Keratinocyte (primary cell): ENCODE data around the gene IREB2. TPM values are rescaled to one million over a fixed set of nuclear protein-coding genes. Genes with fewer than 3 reads are reported as not detected.
A peak's percentile ranks its signal among the peaks of the same experiment; 100 is the strongest.
"Not testable (repeated sequence)": the region's sequence is repeated elsewhere in the genome, so short reads cannot be mapped to it uniquely, and the experiment has no call there.

Experiments
- DNase-seq: peaks from one replicate; pipeline ENCODE4 v3.0.0-alpha.2; 2011; ENCODE audit warnings: low read depth, missing footprints, low spot score
- FAIRE-seq: peaks from 2 replicates; lab custom pipeline; 2011; peaks lifted over from hg19 to GRCh38; lab: Jason Lieb, UNC
- H2AFZ ChIP-seq: 2 replicates; pipeline ENCODE4 v1.6.0; 2012; ENCODE audit warnings: low read length, control low read depth, inconsistent platforms; ENCODE audit not compliant: control insufficient read depth
- H3K27ac ChIP-seq: 2 replicates; pipeline ENCODE4 v1.5.1; 2011; ENCODE audit warnings: low read length; ENCODE audit not compliant: control insufficient read depth, insufficient read depth
- H3K27me3 ChIP-seq: 3 replicates; pipeline ENCODE4 v1.6.0; 2011; ENCODE audit warnings: low read length; ENCODE audit not compliant: control insufficient read depth, insufficient read depth; ENCODE audit errors: extremely low read depth
- H3K36me3 ChIP-seq, 2 experiments: 2 replicates in 1 of 2; 3 replicates in 1 of 2; pipeline ENCODE4 v1.5.1; 2011; ENCODE audit warnings: low read length in 2 of 2, mild to moderate bottlenecking in 1 of 2; ENCODE audit not compliant: control insufficient read depth in 2 of 2, insufficient read depth in 2 of 2; ENCODE audit errors: extremely low read depth in 1 of 2
- H3K4me1 ChIP-seq: 3 replicates; pipeline ENCODE4 v1.5.1; 2011; ENCODE audit warnings: low read length; ENCODE audit not compliant: control insufficient read depth, insufficient read depth; ENCODE audit errors: extremely low read depth
- H3K4me2 ChIP-seq: 3 replicates; pipeline ENCODE4 v1.6.0; 2011; ENCODE audit warnings: low read depth, low read length; ENCODE audit not compliant: control insufficient read depth, insufficient read depth; ENCODE audit errors: extremely low read depth
- H3K4me3 ChIP-seq, 3 experiments: fragments of 200-600 bp in 1 of 3; sonication (generic) in 1 of 3; 2 replicates in 2 of 3; 3 replicates in 1 of 3; pipeline ENCODE4 v1.5.1; 2011 to 2016; ENCODE audit warnings: low read length in 3 of 3, mild to moderate bottlenecking in 3 of 3, control low read depth in 2 of 3, inconsistent platforms in 1 of 3, low read depth in 1 of 3, mixed read lengths in 1 of 3, mixed run types in 1 of 3, moderate library complexity in 1 of 3; ENCODE audit not compliant: control insufficient read depth in 2 of 3, insufficient read depth in 2 of 3; ENCODE audit errors: extremely low read depth in 1 of 3
- H3K79me2 ChIP-seq: 2 replicates; pipeline ENCODE4 v1.6.0; 2012; ENCODE audit warnings: low read length; ENCODE audit not compliant: control insufficient read depth, insufficient read depth
- H3K9ac ChIP-seq: 3 replicates; pipeline ENCODE4 v1.6.0; 2011; ENCODE audit warnings: low read length; ENCODE audit not compliant: control insufficient read depth, insufficient read depth; ENCODE audit errors: extremely low read depth
- H3K9me1 ChIP-seq: 3 replicates; pipeline ENCODE4 v1.6.0; 2011; ENCODE audit warnings: low read length; ENCODE audit not compliant: control insufficient read depth, insufficient read depth; ENCODE audit errors: extremely low read depth
- H3K9me3 ChIP-seq: 2 replicates; pipeline ENCODE4 v1.5.1; 2012; ENCODE audit warnings: low read depth, low read length; ENCODE audit not compliant: control insufficient read depth
- H4K20me1 ChIP-seq: 3 replicates; pipeline ENCODE4 v1.6.0; 2011; ENCODE audit warnings: low read length; ENCODE audit not compliant: control insufficient read depth, insufficient read depth; ENCODE audit errors: extremely low read depth
- CTCF ChIP-seq, 3 experiments: IDR thresholded peaks in 1 of 3; conservative IDR thresholded peaks in 1 of 3; optimal IDR thresholded peaks in 1 of 3; 2 replicates in 2 of 3; 3 replicates in 1 of 3; pipeline versions ENCODE3 to v1.5.1; 2011; ENCODE audit warnings: low read length in 3 of 3, mild to moderate bottlenecking in 3 of 3, moderate library complexity in 2 of 3, control low read depth in 1 of 3, inconsistent platforms in 1 of 3; ENCODE audit not compliant: insufficient read depth in 2 of 3; ENCODE audit errors: extremely low read depth in 1 of 3
- EZH2 ChIP-seq: IDR thresholded peaks from one replicate; pipeline ENCODE4 v1.6.1; 2012; ENCODE audit warnings: inconsistent platforms, mild to moderate bottlenecking, low read length, moderate library complexity
- dilution Hi-C: fragments of 300-500 bp; cut with MboI; formaldehyde crosslinking; loops from one replicate; pipeline ENCODE4 v1.7.0; 2020; ENCODE audit warnings: low sequenced_read_pairs; ENCODE audit not compliant: extremely low pct_ligation_motif_present
- polyA plus RNA-seq, 5 experiments: library from polyadenylated mRNA; depleted of rRNA in 3 of 5; stranded (reverse) in 3 of 5; stranded (forward) in 1 of 5; unstranded in 1 of 5; fragments of >200 nt; gene quantifications; 1 replicate in 1 of 5; 2 replicates in 3 of 5; 3 replicates in 1 of 5; pipeline versions ENCODE4 v1.2.1 to v1.2.3, GENCODE V29; 2011 to 2012; ENCODE audit warnings: missing spikeins in 2 of 5, low read depth in 1 of 5, low replicate concordance in 1 of 5

Gene IREB2
- polyA plus RNA-seq, 1 donor (not counting 4 experiments of a cell fraction or from before 2014, with no cell fraction given), result 20.5 TPM

DNA sequence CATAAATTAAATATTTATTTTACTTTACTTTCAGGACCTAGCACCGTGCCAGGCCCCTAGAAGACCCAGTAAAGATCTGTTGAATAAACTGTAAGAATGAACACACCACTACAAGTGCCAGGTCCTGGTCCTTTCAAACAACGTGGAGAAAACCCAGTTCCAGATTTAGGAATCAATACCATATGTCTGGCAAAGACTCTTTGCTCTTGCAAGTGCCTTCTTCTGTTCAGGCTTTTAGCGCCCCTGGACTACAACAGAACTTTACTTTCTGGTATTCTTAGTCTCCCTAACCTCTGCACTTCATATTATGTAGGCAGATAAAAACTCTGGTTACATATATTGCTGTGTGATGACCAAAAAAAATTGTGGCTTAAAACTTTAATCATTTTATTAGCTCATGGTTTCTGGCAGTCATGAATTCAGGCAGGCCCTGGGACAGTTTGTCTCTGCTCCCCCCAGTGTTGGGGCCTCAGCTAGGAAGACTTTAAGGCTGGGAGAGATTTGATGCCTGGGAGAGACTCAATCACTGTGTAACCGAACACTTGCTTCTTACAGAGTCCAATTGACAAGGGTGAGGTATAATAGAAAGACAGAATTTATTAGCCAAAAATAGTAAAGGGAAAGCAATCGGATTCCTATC is 99.4 kb downstream of the IREB2 start:
- no peak for DNase-seq
- no peaks in the 10 kb centered on the region for H3K27me3 ChIP-seq
- H2AFZ ChIP-seq, result no peak overlapping the region
- FAIRE-seq, result no peak
- no peak overlapping the region for H3K4me2 ChIP-seq
- no peak overlapping the region for H3K9ac ChIP-seq
- dilution Hi-C loops, result no loop called here
- peaks cover 9% of the 10 kb centered on the region for H3K4me1 ChIP-seq
- H3K36me3 ChIP-seq, result no peaks in the 10 kb centered on the region
- no peak for TF ChIP-seq EZH2
- TF ChIP-seq CTCF (optimal IDR thresholded peaks at IDR 0.05 in 1 of 3, IDR thresholded peaks at IDR 0.05 in 1 of 3, conservative IDR thresholded peaks at IDR 0.05 in 1 of 3; ENCODE audit: extremely low read depth in 1 of 3, insufficient read depth in 2 of 3, low read length in 3 of 3), result no peak
- H3K27ac ChIP-seq, result no peak overlapping the region
- H3K9me3 ChIP-seq, result no peaks in the 10 kb centered on the region
- H4K20me1 ChIP-seq, result no peaks in the 10 kb centered on the region
- peaks cover 21% of the 10 kb centered on the region for H3K79me2 ChIP-seq
- H3K9me1 ChIP-seq, result no peaks in the 10 kb centered on the region
- no peak overlapping the region for H3K4me3 ChIP-seq

GRCh38 chr15:78538358-78538757 is 100.3 kb downstream of the IREB2 start:
- FAIRE-seq (no peak), DNase-seq (no peak)
- Histone ChIP-seq H3K4me2 (no peak overlapping the region), H3K9me3 (no peaks in the 10 kb centered on the region), H2AFZ (no peak overlapping the region), H3K27ac (no peak overlapping the region), H3K9ac (no peak overlapping the region), H3K27me3 (no peaks in the 10 kb centered on the region), H3K4me1 (peaks cover 9% of the 10 kb centered on the region), H3K36me3 (peaks cover 0 to 5% of the 10 kb centered on the region in 2 experiments), H3K4me3 (no peak overlapping the region), H4K20me1 (no peaks in the 10 kb centered on the region), H3K79me2 (peaks cover 30% of the 10 kb centered on the region), H3K9me1 (no peaks in the 10 kb centered on the region)
- dilution Hi-C loops, result no loop called here
- TF ChIP-seq EZH2 (no peak), CTCF (optimal IDR thresholded peaks at IDR 0.05 in 1 of 3, IDR thresholded peaks at IDR 0.05 in 1 of 3, conservative IDR thresholded peaks at IDR 0.05 in 1 of 3; ENCODE audit: extremely low read depth in 1 of 3, insufficient read depth in 2 of 3, low read length in 3 of 3) (no peak)

DNA sequence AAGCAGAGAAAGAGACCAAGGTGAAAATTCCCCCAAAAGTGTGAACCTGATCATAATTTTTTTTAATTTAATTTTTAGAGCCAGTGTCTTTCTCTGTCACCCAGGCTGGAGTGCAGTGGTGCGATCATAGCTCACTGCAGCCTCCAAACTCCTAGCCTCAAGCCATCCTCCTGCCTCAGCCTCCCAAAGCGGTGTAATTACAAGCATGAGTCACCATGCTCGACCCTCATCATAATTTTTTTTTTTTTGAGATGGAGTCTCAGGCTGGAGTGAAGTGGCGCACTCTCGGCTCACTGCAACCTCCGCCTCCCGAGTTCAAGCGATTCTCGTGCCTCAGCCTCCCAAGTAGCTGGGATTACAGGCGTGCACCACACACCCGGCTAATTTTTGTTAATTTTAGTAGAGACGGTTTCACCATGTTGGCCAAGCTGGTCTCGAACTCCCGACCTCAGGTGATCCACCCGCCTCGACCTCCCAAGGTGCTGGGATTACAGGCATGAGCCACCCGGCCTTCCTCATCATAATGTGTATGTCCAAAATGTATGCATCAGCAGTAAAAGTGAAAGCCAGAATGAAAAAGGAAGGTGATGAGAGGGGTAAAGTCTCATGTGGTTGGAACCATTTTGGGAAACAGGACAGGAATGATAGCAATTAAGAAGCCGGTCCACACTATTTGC is 101.6 kb downstream of the IREB2 start:
- DNase-seq, H3K9me3 ChIP-seq, H4K20me1 ChIP-seq, H3K27me3 ChIP-seq, FAIRE-seq, dilution Hi-C loops, H3K4me1 ChIP-seq, H3K9me1 ChIP-seq, H3K36me3 ChIP-seq: not testable (repeated sequence)
- peak overlapping the region; percentile 98 for H3K9ac ChIP-seq
- H3K27ac ChIP-seq, result peak overlapping the region; percentile 94
- peaks cover 30% of the 10 kb centered on the region for H3K79me2 ChIP-seq
- peak overlapping the region; percentile 98 for H2AFZ ChIP-seq
- H3K4me2 ChIP-seq, result peak overlapping the region; percentile 80
- H3K4me3 ChIP-seq, result peak overlapping the region; percentile 68 to 88 (median 86)
